HG03432 (cell line): ENCODE measurements around the gene OTULINL.

Source experiments
- ATAC-seq: cut with Tn5 transposase; IDR thresholded peaks from one replicate; pipeline ENCODE4 v1.9.1; 2021; ENCODE audit warnings: mild to moderate bottlenecking, moderate library complexity; ENCODE audit not compliant: unreplicated experiment

OTULINL gene

DNA sequence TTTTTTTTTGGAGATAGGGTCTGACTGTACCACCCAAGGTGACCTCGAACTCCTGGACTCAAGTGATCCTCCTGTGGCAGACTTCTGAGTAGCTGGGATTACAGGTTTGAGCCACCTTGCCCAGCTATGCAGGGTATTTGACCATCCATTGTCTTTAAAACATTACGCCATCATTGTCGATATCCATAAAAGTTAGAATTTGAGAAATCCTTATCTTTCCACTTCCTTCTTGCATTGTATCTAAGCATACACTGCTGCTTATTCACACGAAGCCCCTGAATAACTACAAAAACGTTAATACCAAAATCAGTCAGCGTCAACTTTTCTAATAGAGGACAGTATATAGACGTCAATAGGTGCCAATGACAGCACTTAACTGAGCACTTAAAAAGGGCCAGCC is 5.4 kb upstream of the OTULINL start:
- ATAC-seq, result no peak

DNA sequence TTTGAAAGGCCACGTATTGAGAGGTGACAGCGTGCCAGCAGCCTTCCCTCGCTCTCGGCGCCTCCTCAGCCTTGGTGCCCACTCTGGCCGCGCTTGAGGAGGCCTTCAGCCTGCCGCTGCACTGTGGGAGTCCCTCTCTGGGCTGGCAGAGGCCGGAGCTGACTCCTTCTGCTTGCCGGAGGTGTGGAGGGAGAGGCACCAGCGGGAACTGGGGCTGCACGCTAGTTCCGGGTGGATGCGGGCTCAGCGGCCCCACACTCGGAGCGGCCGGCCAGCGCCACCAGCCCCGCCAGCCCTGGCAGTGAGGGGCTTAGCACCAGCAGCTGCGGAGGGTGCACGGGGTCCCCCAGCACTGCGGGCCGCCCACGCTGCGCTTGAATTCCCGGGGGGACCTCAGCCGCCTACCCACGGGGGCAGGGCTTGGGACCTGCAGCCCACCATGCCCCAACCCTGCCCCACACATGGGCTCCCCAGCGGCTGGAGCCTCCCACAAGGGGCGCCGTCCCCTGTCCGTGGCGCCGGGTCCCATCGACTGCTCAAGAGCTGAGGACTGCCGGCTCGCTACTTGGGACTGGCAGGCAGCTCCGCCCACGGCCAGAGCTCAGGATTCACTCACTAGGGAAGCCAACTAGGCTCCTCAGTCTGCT is 4.4 kb upstream of the OTULINL start:
- ATAC-seq, result no peak

DNA sequence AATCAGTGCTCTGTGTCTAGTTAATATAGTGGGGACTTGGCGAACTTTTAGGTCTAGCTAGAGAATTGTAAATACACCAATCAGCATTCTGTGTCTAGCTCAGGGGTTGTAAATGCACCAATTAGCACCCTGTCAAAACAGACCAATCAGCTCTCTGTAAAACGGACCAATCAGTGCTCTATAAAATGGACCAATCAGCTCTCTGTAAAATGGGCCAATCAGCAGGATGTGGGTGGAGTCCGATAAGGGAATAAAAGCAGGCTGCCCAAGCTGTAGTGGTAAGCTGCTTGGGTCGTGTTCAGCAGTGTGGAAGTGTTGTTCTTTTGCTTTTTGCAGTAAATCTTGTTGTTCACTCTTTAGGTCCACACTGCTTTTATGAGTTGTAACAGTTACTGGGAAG is 3.6 kb upstream of the OTULINL start:
- ATAC-seq, result no peak

DNA sequence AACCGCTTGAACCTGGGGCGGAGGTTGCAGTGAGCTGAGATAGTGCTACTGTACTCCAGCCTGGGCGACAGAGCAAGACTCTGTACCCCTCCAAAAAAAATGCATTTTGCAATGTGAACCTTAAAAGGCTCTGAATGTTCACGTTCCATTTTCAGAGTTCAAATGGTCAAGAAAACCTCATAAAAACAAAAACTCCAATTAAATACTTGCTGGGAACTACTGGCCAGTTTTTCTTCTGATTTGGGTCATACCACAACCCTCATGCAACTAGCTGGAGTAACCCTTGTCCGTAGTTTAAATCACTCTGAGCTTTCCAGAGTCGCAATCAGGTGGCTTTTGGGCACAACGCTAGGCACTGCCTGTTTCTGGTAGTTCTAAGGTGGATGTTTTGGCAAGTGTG is 2.3 kb upstream of the OTULINL start:
- ATAC-seq, result no peak

DNA sequence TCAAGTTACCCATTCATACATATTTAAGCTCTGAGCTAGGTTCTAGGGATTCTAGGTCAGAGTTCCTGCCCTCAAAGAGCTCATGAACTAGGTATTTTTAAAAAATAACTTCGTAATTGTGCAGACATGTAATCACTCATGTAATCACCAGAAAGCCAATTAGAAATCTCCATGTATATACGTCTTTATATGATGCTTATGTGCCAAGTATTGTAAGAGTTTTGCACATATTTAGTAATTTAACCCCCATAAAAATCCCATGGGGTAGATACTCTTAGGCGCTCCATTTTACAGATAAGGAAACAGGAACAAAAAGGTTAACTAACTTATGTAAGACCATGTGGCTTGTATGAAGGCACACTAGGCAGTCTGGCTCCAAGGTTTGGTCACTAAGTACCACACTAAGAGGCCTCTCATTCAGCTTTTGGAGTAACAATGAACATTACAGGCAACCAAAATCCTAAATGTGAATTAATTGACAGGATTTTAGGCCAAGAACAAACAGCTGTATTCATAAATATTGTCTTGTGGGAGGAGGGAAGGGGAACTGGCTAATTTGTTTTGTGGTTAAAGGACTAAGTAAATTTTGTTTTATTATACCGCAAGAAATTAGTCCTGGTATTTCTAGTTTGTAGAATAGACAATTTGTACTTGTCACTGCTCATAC is 1.7 kb upstream of the OTULINL start:
- ATAC-seq, result no peak

DNA sequence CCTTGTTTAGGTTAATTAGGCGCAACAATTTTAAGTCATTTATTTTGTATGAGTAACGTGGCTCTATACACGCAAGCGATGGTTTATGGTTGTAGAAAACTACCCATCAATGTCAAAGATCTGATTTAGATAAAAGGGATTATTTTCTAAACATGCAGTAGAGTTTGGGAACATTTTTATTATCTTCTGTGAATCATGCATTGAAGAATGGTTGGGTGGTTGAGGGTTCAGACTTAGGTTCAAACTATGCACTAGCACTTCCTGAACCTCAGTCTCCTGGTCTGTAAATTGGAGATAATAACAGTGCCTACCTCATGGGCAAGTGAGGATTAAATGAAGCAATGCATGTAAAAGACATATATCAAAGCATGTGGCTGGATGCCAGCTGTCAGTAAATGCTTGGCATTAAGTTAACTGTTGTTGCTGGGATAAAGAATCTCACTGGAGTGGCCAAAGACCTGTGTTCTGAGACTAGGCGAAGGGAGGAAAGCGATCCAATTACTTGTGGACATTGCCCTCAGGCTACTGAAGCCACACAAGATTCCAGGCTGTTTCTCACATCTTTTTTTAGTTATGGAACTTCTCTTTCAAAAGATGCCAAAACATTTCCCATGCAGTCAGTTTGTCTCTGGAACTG is 1.1 kb upstream of the OTULINL start:
- no peak for ATAC-seq

DNA sequence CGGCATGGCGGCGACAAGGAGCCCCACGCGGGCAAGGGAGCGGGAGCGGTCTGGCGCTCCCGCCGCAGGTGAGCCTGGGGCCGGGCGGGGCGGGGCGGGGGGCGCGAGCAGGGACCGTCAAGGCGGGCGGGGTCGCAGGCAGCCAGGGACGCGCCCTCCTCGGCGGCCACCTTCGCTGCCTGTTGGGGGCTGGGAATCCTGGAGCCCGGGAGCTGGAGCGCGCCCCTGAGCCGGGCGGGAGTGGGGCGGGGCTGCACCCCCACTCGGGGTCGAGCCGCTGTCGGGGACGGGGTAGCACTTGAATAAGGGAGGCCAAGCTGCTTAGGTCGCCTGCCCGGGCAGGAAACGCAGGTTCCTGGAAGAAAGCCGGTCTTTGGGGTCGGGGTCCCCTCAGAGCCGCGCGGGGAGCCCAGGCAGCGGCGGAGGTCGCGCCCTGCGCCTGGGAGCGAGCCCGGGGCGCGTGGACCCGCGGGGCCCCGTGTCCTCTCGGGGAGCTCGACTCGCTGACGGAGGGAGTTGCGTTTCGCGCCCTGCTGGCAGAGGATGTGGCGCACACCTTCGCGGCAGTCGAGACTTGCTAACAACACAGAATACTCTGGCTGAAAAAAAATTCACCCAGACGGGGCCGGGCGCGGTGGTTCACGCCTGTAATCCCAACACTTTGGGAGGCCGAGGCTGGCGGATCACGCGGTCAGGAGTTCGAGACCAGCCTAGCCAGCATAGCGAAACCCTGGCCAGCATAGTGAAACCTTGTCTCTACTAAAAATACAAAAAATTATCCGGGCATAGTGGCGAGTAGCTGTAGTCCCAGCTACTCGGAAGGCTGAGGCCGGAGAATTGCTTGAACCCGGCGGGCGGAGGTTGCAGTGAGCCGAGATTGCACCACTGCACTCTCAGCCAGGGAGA is 552 bp downstream of the OTULINL start:
- ATAC-seq, result peak; percentile 81

DNA sequence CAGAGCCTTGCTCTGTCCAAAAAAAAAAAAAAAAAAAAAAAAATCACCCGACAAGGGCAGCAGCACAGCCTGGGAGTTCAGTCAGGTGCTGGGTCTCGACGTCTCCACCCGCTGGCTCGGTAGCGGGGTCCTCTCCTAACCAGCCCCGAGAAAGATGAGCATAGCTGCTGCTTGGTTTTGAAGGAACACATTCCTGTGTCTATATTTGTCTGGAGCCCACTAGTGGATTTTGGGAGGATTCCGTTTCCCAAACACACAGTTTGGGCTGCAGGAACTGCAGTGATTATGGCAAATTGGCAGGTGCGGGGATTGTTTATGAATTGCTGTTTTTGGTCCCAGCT is 1.2 kb downstream of the OTULINL start:
- no peak for ATAC-seq

DNA sequence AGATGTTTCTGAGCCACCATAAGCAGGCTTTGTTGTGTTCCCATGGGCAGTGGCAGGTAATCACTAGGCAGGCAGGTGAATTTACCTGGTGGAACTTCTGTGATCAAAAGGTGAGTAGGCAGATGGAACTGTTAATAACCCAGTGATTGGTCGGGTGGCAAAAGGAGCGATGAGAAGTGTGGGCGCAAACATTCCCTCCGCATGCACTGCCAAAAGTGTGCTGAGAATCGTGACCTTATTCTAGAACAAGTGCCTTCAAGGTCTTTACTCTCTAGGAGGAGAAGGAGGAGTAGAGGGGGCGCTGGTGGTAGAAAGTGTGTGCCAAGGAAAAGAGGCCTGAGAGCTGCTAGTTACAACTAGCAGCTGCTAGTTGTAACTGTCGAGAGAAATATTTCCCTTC is 3.3 kb downstream of the OTULINL start:
- ATAC-seq, result no peak

DNA sequence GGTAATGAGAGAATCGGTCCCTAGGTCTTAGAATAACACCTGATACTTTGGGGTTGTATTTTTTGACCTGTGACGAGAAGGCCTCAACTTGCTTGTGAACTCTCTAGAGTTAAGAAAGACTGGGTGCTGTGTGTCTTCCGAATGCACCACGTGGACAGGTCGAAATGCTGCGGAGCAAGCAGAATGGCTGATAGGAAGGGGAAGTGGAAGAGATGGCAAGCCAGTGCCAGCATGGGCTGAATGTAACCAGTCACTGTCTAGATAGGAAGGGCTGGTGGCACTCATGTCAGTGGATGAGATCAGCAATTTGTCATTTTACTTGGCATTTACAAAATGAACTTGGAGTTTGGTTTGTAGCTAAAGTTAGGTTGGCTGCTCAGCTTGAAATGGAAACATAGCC is 5.6 kb downstream of the OTULINL start:
- ATAC-seq, result no peak

DNA sequence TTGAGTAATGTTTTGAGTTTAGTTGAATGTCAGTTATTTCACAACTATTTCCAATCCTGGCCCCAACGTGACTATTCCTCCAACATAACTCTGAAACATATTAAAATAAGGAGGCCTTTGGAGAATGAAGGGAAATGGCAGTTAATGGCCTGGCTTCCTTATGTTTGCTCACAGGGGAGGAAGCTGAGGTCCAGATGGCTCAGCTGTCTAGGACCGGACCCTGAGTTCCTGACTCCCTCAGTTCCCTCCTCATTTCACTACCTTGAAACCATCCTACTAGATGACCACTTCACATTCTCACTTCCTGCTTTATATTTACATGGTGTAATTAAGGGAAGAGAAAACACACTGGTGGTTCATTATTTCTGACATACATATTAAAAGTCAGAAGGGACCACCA is 6.6 kb downstream of the OTULINL start:
- ATAC-seq, result peak; percentile 63

DNA sequence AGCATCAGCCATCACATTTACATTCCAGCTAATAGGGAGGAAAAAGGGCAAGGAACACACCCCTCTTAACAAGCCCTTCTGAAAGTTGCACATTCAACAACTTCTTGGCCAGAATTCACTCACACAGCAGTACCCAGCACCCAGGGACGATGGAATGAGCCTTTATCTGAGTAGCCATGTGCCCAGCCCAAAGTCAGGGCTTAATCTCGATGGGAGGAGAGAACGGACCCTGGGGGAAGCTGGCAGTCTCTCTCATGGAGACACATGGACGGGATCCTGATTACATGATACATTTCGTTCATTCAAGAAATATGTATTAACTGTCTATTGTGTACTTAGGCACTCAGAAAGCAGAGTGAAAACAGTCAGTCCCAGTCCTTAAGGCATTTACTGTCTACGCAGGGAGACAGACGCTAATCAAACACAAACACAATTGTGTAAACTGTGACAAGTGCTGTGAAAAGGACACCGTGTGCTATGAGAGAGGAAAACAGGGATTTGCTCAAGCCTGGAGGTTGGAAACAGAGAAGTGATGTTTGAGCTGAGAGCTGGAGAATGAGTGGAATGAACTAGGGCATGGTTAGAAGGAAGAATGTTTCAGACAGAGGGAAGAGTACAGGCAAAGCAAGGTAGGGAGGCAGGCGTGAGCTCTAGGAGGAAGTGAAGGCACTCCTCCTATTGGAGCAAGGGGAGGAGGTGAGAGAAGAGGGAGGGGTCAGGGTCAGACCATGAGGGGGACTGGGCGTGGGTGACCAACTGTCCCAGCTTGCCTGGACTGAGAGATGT is 7.4 kb downstream of the OTULINL start:
- no peak for ATAC-seq

DNA sequence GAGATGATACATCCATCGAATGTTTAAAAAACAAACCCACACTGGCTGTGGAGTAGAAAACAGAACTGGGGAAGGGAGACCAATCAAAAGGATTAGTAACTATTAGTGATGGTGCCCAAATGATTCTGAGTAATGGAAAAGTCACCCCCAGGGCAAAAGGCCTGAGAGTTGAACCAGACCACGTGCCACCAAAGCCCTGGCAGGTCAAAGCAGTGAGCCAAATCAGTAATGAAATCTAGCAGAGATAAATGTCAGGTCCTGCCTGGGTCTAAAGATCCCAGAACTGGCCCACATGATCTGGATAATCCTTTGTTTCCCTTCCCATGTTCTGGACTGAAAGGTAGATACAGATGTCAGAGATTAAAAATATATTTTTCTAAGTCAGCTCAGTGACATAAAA is 9.4 kb downstream of the OTULINL start:
- ATAC-seq, result no peak

DNA sequence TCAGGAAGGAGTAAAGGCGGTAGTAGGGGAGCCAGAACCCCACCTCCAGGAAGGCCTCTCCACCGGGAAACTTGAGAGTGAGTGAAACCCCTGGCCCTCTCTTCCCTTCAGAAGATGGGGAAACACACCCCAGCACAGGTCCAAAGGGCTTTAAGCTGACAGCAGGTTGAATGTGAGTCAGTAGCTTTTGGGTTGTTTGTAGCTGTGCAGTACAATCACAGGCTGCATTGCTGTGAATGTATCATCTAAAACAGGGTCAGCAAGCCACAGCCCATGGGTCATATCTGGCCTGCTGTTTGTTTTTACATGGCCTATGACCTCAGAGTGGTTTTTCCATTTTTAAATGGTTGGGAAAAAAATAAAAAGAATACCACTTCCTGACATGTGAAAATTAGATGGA is 10.0 kb downstream of the OTULINL start:
- ATAC-seq, result no peak

DNA sequence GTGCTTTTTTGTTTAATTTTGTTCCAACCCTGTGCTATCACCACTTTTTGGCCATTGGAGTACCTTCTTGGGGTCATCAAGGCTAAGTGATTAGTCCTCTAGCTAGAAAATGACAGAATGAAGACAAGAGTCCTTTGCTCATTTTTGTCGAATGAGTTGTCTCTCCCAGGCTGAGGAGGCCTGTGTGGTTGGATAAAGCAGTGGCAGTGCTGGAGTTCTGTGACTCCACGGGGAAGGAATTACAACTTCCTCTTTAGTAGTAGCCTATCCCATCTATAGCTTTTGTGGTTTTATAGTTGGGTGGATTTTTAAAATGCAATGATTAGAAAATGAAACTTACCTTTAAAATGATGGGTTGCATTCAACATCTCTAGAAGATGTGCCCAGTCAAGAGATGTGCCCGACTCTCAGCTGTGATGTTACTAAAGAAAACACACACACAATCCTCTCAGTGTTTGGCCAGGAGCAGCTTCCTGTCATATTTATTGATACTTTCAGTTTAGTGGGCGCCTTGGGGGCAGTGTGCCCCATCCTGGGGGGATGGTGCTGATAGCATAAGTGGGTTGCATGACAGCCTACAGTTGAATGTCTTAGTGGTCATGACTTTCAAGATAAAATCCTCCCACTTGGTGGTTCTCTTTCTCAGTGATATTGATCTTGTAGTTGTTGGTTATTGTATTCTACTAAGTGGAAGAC is 11.9 kb downstream of the OTULINL start:
- peak; percentile 23 for ATAC-seq

DNA sequence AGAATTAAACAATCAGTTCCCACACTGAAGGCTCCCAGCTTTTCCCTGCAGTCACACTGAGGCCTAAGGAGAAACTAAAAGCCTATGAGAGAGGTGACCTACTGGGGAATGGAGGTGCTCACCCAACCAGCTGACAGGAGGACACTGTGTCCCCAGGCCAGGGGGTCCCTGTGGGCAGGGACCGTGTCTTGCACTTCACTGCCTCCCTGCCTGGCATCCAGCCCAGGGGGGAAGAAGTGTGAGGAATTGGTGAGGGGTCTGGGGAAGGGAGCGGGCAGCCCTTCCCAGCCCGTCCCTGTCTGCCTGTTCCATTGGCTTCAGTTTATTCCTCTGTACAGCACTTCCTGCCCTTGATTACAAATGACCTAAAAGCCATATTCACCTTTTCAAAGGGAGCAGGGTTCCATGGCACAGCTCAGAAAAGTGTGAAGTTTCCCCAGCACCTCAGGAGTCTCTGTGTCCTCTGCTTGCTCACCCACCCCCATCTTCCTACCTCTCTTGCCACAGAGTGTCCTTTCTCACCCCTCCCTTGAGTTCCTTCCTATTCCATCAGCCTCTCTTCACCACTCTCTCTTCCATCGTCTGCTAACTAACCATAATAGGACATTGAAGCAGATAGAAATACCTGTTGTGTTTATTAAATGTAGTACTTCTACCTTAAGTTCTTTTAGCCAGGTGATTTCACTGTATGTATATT is 12.9 kb downstream of the OTULINL start:
- no peak for ATAC-seq

DNA sequence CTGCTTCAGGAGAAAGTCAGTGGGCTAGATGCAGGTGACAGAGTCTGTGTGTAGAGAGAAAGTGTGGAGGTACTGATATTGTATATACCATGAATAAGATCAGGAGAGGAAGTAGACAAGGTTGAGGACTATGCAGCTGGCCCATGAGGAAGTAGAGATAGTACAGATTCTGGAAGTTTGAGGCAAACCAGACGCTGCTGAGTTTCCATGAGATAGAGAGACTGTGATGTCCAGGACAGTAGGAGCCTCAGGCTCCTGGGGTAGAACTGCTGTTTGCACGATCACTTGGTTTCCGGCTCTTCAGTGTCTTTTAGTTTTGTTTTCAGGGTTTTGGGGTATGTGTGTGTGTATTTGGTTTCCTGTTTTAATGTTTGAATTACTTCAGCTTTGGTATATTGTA is 13.6 kb downstream of the OTULINL start:
- ATAC-seq, result peak; percentile 85

DNA sequence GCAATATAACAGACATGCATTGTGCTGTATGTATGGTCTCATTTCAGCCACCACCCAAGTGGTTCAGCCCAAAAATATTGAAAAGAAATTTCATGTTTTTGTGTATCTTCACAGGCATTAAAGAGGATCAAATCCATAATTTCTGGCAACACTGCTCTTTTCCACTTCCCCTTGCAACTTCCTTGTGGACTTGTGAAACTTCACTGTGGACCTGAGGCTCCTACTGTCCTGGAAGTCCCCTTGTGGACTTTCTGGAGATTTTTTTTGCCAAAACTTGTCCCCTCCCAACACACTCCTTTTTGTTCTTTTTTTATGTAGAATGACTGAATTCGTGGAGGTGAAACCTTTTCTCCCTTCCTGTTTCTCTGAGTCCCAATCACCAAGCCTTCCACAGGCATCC is 14.3 kb downstream of the OTULINL start:
- no peak for ATAC-seq

DNA sequence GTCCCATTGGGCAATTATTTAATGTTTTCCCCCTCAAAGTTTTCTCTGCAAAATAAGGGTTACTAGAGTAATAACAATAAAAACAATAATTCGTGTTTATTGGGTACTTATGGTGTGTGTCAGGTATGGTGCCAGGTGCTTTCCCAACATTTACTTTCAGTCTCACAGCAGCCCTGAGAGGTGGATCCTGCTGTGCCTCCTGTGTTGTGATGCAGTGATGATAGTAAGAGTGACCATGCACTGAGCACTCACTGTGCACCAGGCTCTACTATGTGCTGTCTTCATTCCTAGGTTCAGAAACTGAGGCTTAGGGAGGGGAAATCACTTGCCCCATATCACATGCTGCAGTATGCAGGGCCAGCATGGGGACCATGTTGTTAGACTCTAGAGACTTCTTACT is 15.5 kb downstream of the OTULINL start:
- ATAC-seq, result no peak

DNA sequence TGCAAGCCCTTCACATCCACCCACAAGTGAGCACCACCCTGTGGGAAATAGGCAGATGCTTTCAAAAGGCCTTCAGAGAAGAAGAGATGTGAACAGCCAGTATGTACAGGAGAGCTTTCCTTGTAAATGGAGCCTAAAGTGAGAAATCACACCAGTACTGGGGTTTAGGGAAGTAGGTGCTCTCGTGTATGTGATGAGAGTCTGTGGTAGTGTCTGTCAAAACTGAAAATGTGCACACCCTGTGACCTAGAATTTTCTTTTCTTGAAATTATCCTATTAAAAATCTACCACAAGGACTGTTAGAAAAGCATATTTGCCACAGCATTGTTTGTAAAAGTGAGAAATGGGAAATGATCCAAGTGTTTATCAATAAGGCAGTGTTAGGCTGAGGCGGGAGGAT is 16.6 kb downstream of the OTULINL start:
- peak; percentile 28 for ATAC-seq
